OCI-LY7 (cell line): ENCODE measurements around the gene PALD1. TPM values are rescaled to one million over a fixed set of nuclear protein-coding genes. Genes with fewer than 3 reads are reported as not detected.
A peak's percentile ranks its signal among the peaks of the same experiment; 100 is the strongest.

Experiments
- BruUV-seq: library from RNA; stranded (reverse); fragments of 400-500 nt; replicated peaks from 2 replicates; lab custom pipeline; 2021; lab: Mats Ljungman, UMichigan
- CTCF ChIA-PET: fragments of 300-600 bp; sonication (Branson Sonifier 250); formaldehyde crosslinking; loops from one replicate; lab custom pipeline; 2022; ENCODE audit warnings: antibody characterized with exemption; ENCODE audit not compliant: unreplicated experiment; lab: Charles Lee
- POLR2A ChIA-PET: fragments of 300-600 bp; sonication (Branson Sonifier 250); formaldehyde crosslinking; loops from one replicate; lab custom pipeline; 2022; ENCODE audit warnings: antibody characterized with exemption; lab: Charles Lee
- DNase-seq: peaks from one replicate; pipeline ENCODE4 v3.0.0-alpha.2; 2015; ENCODE audit warnings: low spot score
- H2AFZ ChIP-seq: fragments of 200-600 bp; sonication (generic), shearing (Covaris generic); 2 replicates; pipeline ENCODE4 v1.6.1; 2014; ENCODE audit warnings: mild to moderate bottlenecking, antibody characterized with exemption, low read length, moderate library complexity
- H3K27ac ChIP-seq: fragments of 200-600 bp; sonication (generic); 2 replicates; pipeline ENCODE4 v1.5.1; 2014; ENCODE audit warnings: mixed run types, low read depth, mild to moderate bottlenecking, moderate library complexity, low read length, inconsistent platforms; ENCODE audit not compliant: poor library complexity, severe bottlenecking
- H3K36me3 ChIP-seq: fragments of 200-600 bp; sonication (generic); 2 replicates; pipeline ENCODE4 v1.6.1; 2014; ENCODE audit warnings: mild to moderate bottlenecking, antibody characterized with exemption, low read length, moderate library complexity, mixed read lengths; ENCODE audit not compliant: insufficient read depth
- H3K4me1 ChIP-seq: fragments of 200-600 bp; sonication (generic); 2 replicates; pipeline ENCODE4 v1.5.1; 2014; ENCODE audit warnings: mild to moderate bottlenecking, low read length; ENCODE audit not compliant: insufficient read depth, poor library complexity, severe bottlenecking
- H3K4me2 ChIP-seq: fragments of 200-600 bp; sonication (generic); 2 replicates; pipeline ENCODE4 v1.6.1; 2014; ENCODE audit warnings: mild to moderate bottlenecking, low read length
- H3K4me3 ChIP-seq: fragments of 200-600 bp; sonication (generic); 2 replicates; pipeline ENCODE4 v1.5.1; 2014; ENCODE audit warnings: mild to moderate bottlenecking, low read depth, low read length; ENCODE audit not compliant: poor library complexity, severe bottlenecking
- H3K79me2 ChIP-seq: fragments of 200-600 bp; sonication (generic); 2 replicates; pipeline ENCODE4 v1.6.1; 2016; ENCODE audit warnings: low read depth, mild to moderate bottlenecking, low read length, moderate library complexity, mixed read lengths; ENCODE audit not compliant: insufficient read depth
- H3K9me2 ChIP-seq: fragments of 200-600 bp; sonication (generic); 2 replicates; pipeline ENCODE4 v1.6.1; 2016; ENCODE audit warnings: mild to moderate bottlenecking, low read length, mixed read lengths; ENCODE audit not compliant: insufficient read depth
- H3K9me3 ChIP-seq: fragments of 200-600 bp; sonication (generic); 2 replicates; pipeline ENCODE4 v1.6.1; 2014; ENCODE audit warnings: mild to moderate bottlenecking, mixed run types, low read length, mixed read lengths
- H4K20me1 ChIP-seq: fragments of 200-600 bp; sonication (generic); 2 replicates; pipeline ENCODE4 v1.6.1; 2014; ENCODE audit warnings: mild to moderate bottlenecking, antibody characterized with exemption, low read length, moderate library complexity, mixed read lengths; ENCODE audit not compliant: insufficient read depth
- CTCF ChIP-seq: fragments of 200-600 bp; sonication (generic); conservative IDR thresholded peaks from 2 replicates; pipeline ENCODE4 v1.5.1; 2014; ENCODE audit warnings: mild to moderate bottlenecking, antibody characterized with exemption, low read length, moderate library complexity, mixed read lengths
- EZH2phosphoT487 ChIP-seq: fragments of 200-600 bp; sonication (generic); IDR thresholded peaks from 2 replicates; pipeline ENCODE4 v1.6.1; 2018; ENCODE audit warnings: low read depth, borderline replicate concordance, mild to moderate bottlenecking, mixed run types, antibody characterized with exemption, low read length, moderate library complexity, mixed read lengths
- intact Hi-C: fragments of 100-400 bp; cut with micrococcal nuclease; formaldehyde crosslinking; loops from one replicate; pipeline ENCODE4 v1.10.0; 2022; ENCODE audit not compliant: unreplicated experiment
- total RNA-seq, 2 experiments: library from RNA; depleted of rRNA in 1 of 2; stranded (reverse); fragments of >200 nt in 1 of 2; shearing (Covaris generic) in 1 of 2; gene quantifications; 2 replicates each; pipeline ENCODE4 v1.2.3, GENCODE V29; 2014 to 2022

The PALD1 gene
- total RNA-seq, 2 experiments from 2014 or later = 52.7 to 66.7 TPM

GRCh38 chr10:70490142-70490541, 11.6 kb downstream of the PALD1 start:
- no TSS peak for BruUV-seq
- intact Hi-C loops = loop anchor here (1.0 kb wide), 2 partner anchors 10 to 29 kb away; no protein-coding TSS in a partner anchor
- CTCF ChIA-PET = interaction anchor here (1.8 kb wide), 1 partner anchor 9 kb away, joined by 12 read pairs; no protein-coding TSS in a partner anchor

GRCh38 chr10:70491614-70492013, 13.0 kb downstream of the PALD1 start:
- TF ChIP-seq EZH2phosphoT487 (no peak), CTCF (no peak)
- Histone ChIP-seq H3K4me1 (peaks cover 89% of the 10 kb centered on the region), H3K4me3 (peak overlapping the region; percentile 38), H3K79me2 (peaks cover 74% of the 10 kb centered on the region), H3K27ac (peak overlapping the region; percentile 98), H4K20me1 (no peaks in the 10 kb centered on the region), H3K9me3 (no peaks in the 10 kb centered on the region), H2AFZ (no peak overlapping the region), H3K4me2 (peak overlapping the region; percentile 95), H3K9me2 (no peaks in the 10 kb centered on the region), H3K36me3 (peaks cover 35% of the 10 kb centered on the region)
- CTCF ChIA-PET = interaction anchor here (0.6 kb wide), 1 partner anchor 17 kb away, joined by 3 read pairs; no protein-coding TSS in a partner anchor
- BruUV-seq = no TSS peak
- intact Hi-C loops = no loop called here
- POLR2A ChIA-PET = no interaction called here
- DNase-seq = no peak

More at GRCh38 chr10:70490142-70490541, 11.6 kb downstream of the PALD1 start:
- Histone ChIP-seq H3K27ac (peak overlapping the region; percentile 98), H3K36me3 (peaks cover 42% of the 10 kb centered on the region), H4K20me1 (no peaks in the 10 kb centered on the region), H3K9me3 (no peaks in the 10 kb centered on the region), H3K9me2 (no peaks in the 10 kb centered on the region), H3K79me2 (peaks cover 71% of the 10 kb centered on the region), H3K4me1 (peaks cover 75% of the 10 kb centered on the region), H3K4me2 (peak overlapping the region; percentile 95), H3K4me3 (peak overlapping the region; percentile 52), H2AFZ (no peak overlapping the region)
- no peak for TF ChIP-seq EZH2phosphoT487
- no peak for TF ChIP-seq CTCF
- POLR2A ChIA-PET = interaction anchor here (1.0 to 2.2 kb wide), 9 partner anchors 9 to 86 kb away, joined by 3 to 9 read pairs (median 5); partner anchors contain the start of gene EIF4EBP2
- peak; percentile 87 for DNase-seq
